ENCODE measurements around the gene HDDC3. TPM values are rescaled to one million over a fixed set of nuclear protein-coding genes. Genes with fewer than 3 reads are reported as not detected.
A peak's percentile ranks its signal among the peaks of the same experiment; 100 is the strongest.

Gene HDDC3
- 24.2 and 25.8 TPM in 2 replicates for polyA plus RNA-seq (2012; rRNA removed)
- 16.3 and 19.5 TPM in 2 replicates for polyA plus RNA-seq (2012; cell fraction: cytosol; rRNA removed)
- 21.2 and 21.5 TPM in 2 replicates for polyA plus RNA-seq (2012; cell fraction: nucleus; rRNA removed)

GRCh38 chr15:90931828-90932659, at the start of gene HDDC3:
Gene HDDC3 (minus strand): TSS chr15:90932549. CDS start chr15:90932540, 9 bp downstream.
- TF ChIP-seq NFIC (IDR thresholded peaks at IDR 0.05; ENCODE audit: borderline replicate concordance) (no peak), CTCF (IDR thresholded peaks at IDR 0.05) (peak; percentile 87), PBX3 (IDR thresholded peaks at IDR 0.05) (peak; percentile 9; the same call in 1 of the 2 replicates), TAF1 (IDR thresholded peaks at IDR 0.05; ENCODE audit: borderline replicate concordance, low read depth, low read length) (peak; percentile 91), RAD21 (IDR thresholded peaks at IDR 0.05; ENCODE audit: low read length) (peak; percentile 48), ZBTB33 (IDR thresholded peaks at IDR 0.05; ENCODE audit: borderline replicate concordance, low read depth) (peak; percentile 34; the same call in 1 of the 2 replicates), MXI1 (IDR thresholded peaks at IDR 0.05; ENCODE audit: low read depth, low read length) (peak; percentile 58), YY1 (IDR thresholded peaks at IDR 0.05; ENCODE audit: low read depth) (peak; percentile 70), SMC3 (IDR thresholded peaks at IDR 0.05; ENCODE audit: low read depth, low read length) (peak; percentile 45), NRF1 (IDR thresholded peaks at IDR 0.05; ENCODE audit: low read depth, low read length) (peak; percentile 28; the same call in 1 of the 2 replicates), MEF2A (IDR thresholded peaks at IDR 0.05; ENCODE audit: borderline replicate concordance, low read depth) (no peak), POLR2AphosphoS5 (IDR thresholded peaks at IDR 0.05; ENCODE audit: low read depth, low read length) (peak; percentile 73), SIN3A (IDR thresholded peaks at IDR 0.05; ENCODE audit: borderline replicate concordance, low read depth, low read length) (peak; percentile 85; the same call in 1 of the 2 replicates), EZH2phosphoT487 (IDR thresholded peaks at IDR 0.05; ENCODE audit: borderline replicate concordance, low read depth) (no peak), CHD2 (IDR thresholded peaks at IDR 0.05; ENCODE audit: low read length, partially characterized antibody) (peak; percentile 61), USF2 (IDR thresholded peaks at IDR 0.05; ENCODE audit: borderline replicate concordance, low read depth, low read length) (no peak), MAX (IDR thresholded peaks at IDR 0.05; ENCODE audit: low read depth) (peak; percentile 79), USF1 (IDR thresholded peaks at IDR 0.05; ENCODE audit: borderline replicate concordance, low read depth) (no peak), FOXJ3 (CRISPR knock-in tag; IDR thresholded peaks at IDR 0.05) (no peak), RCOR1 (IDR thresholded peaks at IDR 0.05; ENCODE audit: low read length) (peak; percentile 68)
- Histone ChIP-seq H3K9me3 (no peaks in the 10 kb centered on the region), H3K9ac (peak within 1 kb of the TSS; percentile 74), H3K36me3 (replicated peaks in 1 of 2; ENCODE audit: control insufficient read depth in 1 of 2, insufficient read depth in 2 of 2, low read length in 1 of 2) (peaks cover 0 to 4% of the 10 kb centered on the region in 2 experiments), H3K4me1 (ENCODE audit: control insufficient read depth in 1 of 2, insufficient read depth in 2 of 2, low read depth in 1 of 2, low read length in 1 of 2) (peaks cover 13 to 41% of the 10 kb centered on the region in 2 experiments; a peak in 2 of 4 replicates), H3K79me2 (ENCODE audit: insufficient read depth) (peaks cover 19% of the 10 kb centered on the region), H3K9me2 (no peaks in the 10 kb centered on the region), H3K27me3 (ENCODE audit: insufficient read depth) (no peaks in the 10 kb centered on the region), H4K20me1 (ENCODE audit: insufficient read depth) (no peaks in the 10 kb centered on the region), H3K4me2 (peak within 1 kb of the TSS; percentile 97), H3F3A (replicated peaks; ENCODE audit: insufficient read depth) (peaks cover 22% of the 10 kb centered on the region), H3K27ac (ENCODE audit: low read depth in 2 of 2, low read length in 1 of 2) (peak within 1 kb of the TSS; percentile 32 to 80; a peak in 3 of 4 replicates), H2AFZ (ENCODE audit: low read depth) (peak within 1 kb of the TSS; percentile 91), H3K4me3 (ENCODE audit: low read depth in 2 of 2, low read length in 1 of 2) (peak within 1 kb of the TSS; percentile 84 to 89)
- WGBS (ENCODE audit: low lambda C conversion rate), result 1% methylated on average over 33 of the region's 52 CpGs
- DNase-seq, result peak; percentile 94
- CTCF ChIA-PET, result interaction anchor here (0.6 to 11.5 kb wide), 39 partner anchors 10 to 1619 kb away, joined by 3 to 142 read pairs (median 7); partner anchors contain the start of genes BLM, FES, FURIN and MAN2A2
- POLR2A ChIA-PET, result interaction anchor here (0.6 to 4.8 kb wide), 6 partner anchors 17 to 120 kb away, joined by 3 to 23 read pairs (median 8); partner anchors contain the start of genes MAN2A2 and RCCD1

Data from SK-N-SH (cell line).